ENCODE data around the gene RFX8. TPM values are rescaled to one million over a fixed set of nuclear protein-coding genes. Genes with fewer than 3 reads are reported as not detected.

The RFX8 gene
- total RNA-seq, 4 donors from 2014 or later, result 2.6 to 3.9 TPM; not detected in 2

DNA sequence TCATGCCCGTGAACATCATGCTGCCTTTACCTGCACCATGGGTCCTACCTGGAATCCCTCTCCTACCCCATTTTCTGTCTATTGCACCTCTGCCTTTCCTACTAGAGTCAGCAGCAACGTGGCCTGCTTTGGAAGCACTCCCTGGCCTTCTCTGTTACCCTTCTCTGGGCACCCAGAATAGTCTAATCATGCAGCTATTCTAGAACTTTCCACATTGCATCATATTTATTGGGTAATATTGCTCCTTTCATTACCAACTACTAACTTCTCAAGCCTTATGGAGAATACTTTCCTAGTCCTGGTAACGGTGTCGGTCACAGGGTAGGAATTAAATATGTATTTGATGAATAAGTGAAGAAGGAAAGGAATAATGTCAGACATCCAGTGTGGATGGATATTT, 54.3 kb downstream of the RFX8 start:
- TF ChIP-seq, protein P1, sequence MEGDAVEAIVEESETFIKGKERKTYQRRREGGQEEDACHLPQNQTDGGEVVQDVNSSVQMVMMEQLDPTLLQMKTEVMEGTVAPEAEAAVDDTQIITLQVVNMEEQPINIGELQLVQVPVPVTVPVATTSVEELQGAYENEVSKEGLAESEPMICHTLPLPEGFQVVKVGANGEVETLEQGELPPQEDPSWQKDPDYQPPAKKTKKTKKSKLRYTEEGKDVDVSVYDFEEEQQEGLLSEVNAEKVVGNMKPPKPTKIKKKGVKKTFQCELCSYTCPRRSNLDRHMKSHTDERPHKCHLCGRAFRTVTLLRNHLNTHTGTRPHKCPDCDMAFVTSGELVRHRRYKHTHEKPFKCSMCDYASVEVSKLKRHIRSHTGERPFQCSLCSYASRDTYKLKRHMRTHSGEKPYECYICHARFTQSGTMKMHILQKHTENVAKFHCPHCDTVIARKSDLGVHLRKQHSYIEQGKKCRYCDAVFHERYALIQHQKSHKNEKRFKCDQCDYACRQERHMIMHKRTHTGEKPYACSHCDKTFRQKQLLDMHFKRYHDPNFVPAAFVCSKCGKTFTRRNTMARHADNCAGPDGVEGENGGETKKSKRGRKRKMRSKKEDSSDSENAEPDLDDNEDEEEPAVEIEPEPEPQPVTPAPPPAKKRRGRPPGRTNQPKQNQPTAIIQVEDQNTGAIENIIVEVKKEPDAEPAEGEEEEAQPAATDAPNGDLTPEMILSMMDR (IDR thresholded peaks at IDR 0.05), result no peak
- ATAC-seq (ENCODE audit: low FRiP score), result no peak
- DNase-seq (ENCODE audit: low spot score), result no peak

DNA sequence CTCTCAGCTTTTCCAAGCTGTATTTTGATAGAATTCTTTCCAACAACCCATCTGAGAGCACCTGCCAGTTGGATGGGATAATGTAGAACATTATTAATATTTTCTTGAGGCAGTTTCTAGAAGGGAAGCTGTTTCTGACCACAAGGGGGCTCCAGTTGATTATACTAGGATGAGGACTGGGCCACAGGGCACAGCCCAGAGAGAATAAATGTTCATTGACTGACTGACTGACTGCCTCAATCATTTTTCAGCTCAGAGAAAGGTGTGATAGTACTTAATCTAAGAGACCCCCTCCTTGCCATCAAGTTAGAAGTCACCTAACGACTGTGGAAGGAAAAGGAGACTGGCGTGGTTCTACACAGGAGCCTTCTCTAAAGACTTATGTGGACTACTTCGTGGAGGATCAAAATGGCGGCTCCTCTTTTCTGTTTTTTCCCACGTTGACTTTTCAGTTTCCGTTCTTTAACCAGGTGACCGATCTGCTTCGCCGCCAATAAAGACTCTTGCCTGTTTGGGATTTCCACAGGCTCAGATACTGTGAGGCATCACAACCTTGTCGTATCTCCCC, 55.7 kb downstream of the RFX8 start:
- DNase-seq (ENCODE audit: low spot score) (peak; percentile 36), ATAC-seq (ENCODE audit: low FRiP score) (peak; percentile 64)
- TF ChIP-seq, protein P1 (IDR thresholded peaks at IDR 0.05), result peak in 2 of 3 donors; percentile 31 to 43

DNA sequence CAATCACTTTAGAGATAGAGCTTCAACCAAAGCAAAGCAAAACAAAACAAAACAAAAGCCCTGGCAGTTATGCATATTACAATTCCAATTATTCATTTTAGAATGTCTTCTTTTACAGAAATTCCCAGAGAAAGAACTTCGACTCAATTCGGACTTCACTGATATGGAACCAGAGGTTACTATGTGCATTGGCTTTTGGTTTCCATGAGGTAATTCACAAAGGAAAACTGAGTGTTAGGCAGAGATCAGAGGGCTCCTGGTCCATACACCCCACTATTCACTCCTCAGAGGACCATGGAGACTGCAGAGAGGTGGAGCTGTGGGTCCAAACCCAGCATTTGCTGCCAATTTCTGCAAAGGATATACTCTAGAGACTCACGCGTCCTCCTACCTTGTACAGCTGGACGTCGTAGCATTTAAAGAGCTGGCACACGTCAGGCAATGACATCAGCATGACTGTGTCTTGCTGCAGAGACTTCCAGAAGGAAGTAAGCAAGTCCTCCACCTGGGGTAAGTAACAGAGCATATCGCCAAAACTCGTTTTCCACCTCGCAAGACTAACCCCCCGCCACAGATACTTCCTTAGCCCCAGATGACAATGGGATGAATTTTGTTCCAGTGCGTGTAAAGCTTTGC, 56.3 kb downstream of the RFX8 start:
- TF ChIP-seq, protein P1 (IDR thresholded peaks at IDR 0.05), result no peak
- ATAC-seq (ENCODE audit: low FRiP score) (no peak), DNase-seq (ENCODE audit: low spot score) (no peak)

DNA sequence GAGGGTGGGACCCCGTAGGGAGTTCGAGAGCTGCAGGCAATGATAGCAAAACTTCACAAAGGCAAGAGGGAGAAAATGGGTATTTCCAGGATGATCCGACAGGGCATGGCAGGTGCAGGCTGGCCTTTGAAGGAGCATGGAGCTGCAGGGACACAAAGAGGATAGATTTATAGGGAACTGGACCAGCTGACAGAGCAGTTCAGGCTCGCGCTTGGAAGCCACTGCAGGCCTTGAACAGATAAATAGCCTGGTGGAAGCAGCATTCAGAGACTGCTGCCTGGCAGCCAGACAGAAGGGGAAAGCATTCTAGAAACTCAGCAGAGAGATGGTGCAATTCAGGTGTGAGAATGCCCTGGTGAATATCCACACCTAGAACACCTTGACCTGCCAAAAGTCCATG, 58.3 kb downstream of the RFX8 start:
- TF ChIP-seq, protein P1 (IDR thresholded peaks at IDR 0.05), result no peak
- ATAC-seq (ENCODE audit: low FRiP score) (no peak), DNase-seq (ENCODE audit: low spot score) (no peak)

DNA sequence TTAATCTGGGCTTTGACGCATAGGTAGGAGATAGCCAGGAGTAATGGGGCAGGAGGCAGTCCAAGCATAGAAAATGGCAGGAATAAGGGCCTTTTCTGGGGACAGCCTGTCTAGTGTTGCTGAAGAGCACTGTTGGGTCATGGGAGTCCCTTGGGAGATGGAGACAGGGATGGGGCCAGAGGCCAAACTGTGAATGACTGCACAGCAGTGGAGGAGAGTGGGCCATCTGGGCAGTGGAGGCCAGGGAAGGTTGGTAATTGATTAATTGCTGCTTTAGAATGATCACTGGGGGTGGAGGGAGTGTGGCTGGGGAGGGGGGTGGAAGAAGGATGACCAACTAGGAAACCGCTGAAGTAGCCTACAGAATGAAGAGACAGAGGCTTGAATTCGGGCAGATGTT, 59.0 kb downstream of the RFX8 start:
- ATAC-seq (ENCODE audit: low FRiP score) (no peak), DNase-seq (ENCODE audit: low spot score) (no peak)
- TF ChIP-seq, protein P1 (IDR thresholded peaks at IDR 0.05), result no peak

DNA sequence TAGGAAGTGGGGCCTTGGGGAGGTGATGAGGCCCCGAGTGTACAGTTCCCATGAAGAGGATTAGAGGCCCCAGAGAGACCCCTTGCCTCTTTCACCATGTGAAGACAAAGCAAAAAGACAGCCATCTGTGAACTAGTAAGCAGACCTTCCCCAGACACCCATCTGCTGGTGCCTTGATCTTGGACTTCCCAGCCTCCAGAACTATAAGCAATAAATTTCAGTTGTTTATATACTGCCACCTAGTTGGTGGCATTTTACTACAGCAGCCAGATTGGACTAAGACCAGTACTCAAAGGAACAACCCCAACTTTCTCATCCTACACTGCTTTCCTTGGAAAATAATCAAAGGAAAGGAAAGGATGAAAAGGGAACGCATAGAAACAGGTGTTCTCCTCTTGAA, 59.7 kb downstream of the RFX8 start:
- DNase-seq (ENCODE audit: low spot score) (no peak), ATAC-seq (ENCODE audit: low FRiP score) (no peak)
- TF ChIP-seq, protein P1 (IDR thresholded peaks at IDR 0.05), result no peak

DNA sequence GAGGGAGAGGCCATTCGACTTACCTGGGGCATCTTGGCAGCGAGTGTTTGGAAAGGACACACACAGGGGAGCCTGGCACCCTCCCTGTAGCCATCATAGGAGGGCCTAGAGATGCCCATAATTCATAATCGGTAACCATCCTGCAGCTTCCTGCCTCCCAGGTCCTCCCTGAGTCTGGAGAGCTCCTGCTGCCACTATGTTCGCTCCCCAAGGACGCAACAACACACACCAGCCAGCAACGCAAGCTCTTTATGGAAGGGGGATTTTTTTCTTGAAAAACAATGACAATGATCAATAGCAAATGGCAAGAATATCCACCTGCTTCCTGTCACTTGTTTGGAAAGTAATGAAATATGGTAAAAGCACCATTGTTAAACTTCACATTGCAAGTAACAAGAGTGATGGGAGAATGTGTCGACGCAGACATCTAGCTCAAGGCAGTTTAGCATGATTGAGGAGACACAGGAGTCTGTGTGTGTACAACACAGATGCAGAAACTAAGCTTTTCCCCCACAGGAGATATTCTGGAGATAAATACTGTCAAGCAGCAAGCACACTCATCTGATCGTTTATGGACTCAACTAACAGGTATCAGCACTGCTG, 62.7 kb downstream of the RFX8 start:
- DNase-seq (ENCODE audit: low spot score), result no peak
- ATAC-seq (ENCODE audit: low FRiP score), result no peak
- TF ChIP-seq, protein P1 (IDR thresholded peaks at IDR 0.05), result no peak
